ENCODE results near the gene PRRC2C. TPM values are rescaled to one million over a fixed set of nuclear protein-coding genes. Genes with fewer than 3 reads are reported as not detected.

PRRC2C gene
- polyA plus RNA-seq, 1 donor from 2014 or later = 42.4 TPM

DNA sequence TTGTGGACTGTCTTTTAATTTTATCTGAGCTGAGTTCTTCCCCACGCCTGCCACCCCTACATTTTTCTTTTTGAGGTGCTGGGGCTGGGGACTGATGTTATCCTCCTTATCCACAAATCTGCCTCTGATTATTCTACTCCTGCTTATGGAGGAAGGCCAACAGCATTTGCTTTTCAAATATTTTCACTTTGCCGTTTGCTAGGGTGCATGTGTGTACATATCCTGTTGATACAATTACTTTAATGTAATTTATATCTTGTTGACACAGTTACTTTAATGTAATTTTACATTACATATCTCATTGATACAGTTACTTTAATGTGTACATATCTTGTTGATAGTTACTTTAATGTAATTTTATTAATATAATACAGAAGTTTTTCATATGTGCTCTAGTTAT is 36.2 kb downstream of the PRRC2C start:
- Histone ChIP-seq H3F3A (ENCODE audit: insufficient read depth, low read length, poor library complexity, severe bottlenecking) (no peaks in the 10 kb centered on the region), H3K9me3 (ENCODE audit: low read length) (no peaks in the 10 kb centered on the region), H3K9ac (ENCODE audit: low read length) (no peak overlapping the region), H3K27me3 (ENCODE audit: insufficient read depth, low read depth, low read length) (no peaks in the 10 kb centered on the region), H4K20me1 (ENCODE audit: insufficient read depth) (no peaks in the 10 kb centered on the region), H3K36me3 (ENCODE audit: insufficient read depth, low read length) (peaks cover 16% of the 10 kb centered on the region), H3K9me2 (ENCODE audit: insufficient read depth, low read length) (no peaks in the 10 kb centered on the region), H3K27ac (ENCODE audit: low read length) (no peak overlapping the region), H3K4me2 (ENCODE audit: low read length) (no peak overlapping the region), H2AFZ (ENCODE audit: low read depth, low read length) (no peak overlapping the region), H3K79me2 (replicated peaks; ENCODE audit: insufficient read depth, low read length) (no peaks in the 10 kb centered on the region), H3K4me3 (ENCODE audit: low read length) (no peak overlapping the region)
- TF ChIP-seq EZH2 (IDR thresholded peaks at IDR 0.05; ENCODE audit: borderline replicate concordance, insufficient read depth, low read length, poor library complexity, severe bottlenecking) (no peak), RAD21 (conservative IDR thresholded peaks at IDR 0.05) (no peak), MXI1 (conservative IDR thresholded peaks at IDR 0.05; ENCODE audit: poor library complexity, severe bottlenecking) (no peak), SMC3 (conservative IDR thresholded peaks at IDR 0.05; ENCODE audit: poor library complexity) (no peak), TAF1 (IDR thresholded peaks at IDR 0.05; ENCODE audit: low read depth) (no peak), CTCF (IDR thresholded peaks at IDR 0.05; ENCODE audit: poor library complexity, severe bottlenecking) (no peak), POLR2AphosphoS5 (IDR thresholded peaks at IDR 0.05) (no peak), EP300 (conservative IDR thresholded peaks at IDR 0.05; ENCODE audit: poor library complexity, severe bottlenecking) (no peak)
- TF ChIP-seq, protein P1, sequence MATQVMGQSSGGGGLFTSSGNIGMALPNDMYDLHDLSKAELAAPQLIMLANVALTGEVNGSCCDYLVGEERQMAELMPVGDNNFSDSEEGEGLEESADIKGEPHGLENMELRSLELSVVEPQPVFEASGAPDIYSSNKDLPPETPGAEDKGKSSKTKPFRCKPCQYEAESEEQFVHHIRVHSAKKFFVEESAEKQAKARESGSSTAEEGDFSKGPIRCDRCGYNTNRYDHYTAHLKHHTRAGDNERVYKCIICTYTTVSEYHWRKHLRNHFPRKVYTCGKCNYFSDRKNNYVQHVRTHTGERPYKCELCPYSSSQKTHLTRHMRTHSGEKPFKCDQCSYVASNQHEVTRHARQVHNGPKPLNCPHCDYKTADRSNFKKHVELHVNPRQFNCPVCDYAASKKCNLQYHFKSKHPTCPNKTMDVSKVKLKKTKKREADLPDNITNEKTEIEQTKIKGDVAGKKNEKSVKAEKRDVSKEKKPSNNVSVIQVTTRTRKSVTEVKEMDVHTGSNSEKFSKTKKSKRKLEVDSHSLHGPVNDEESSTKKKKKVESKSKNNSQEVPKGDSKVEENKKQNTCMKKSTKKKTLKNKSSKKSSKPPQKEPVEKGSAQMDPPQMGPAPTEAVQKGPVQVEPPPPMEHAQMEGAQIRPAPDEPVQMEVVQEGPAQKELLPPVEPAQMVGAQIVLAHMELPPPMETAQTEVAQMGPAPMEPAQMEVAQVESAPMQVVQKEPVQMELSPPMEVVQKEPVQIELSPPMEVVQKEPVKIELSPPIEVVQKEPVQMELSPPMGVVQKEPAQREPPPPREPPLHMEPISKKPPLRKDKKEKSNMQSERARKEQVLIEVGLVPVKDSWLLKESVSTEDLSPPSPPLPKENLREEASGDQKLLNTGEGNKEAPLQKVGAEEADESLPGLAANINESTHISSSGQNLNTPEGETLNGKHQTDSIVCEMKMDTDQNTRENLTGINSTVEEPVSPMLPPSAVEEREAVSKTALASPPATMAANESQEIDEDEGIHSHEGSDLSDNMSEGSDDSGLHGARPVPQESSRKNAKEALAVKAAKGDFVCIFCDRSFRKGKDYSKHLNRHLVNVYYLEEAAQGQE (IDR thresholded peaks at IDR 0.05; ENCODE audit: borderline replicate concordance) = no peak

DNA sequence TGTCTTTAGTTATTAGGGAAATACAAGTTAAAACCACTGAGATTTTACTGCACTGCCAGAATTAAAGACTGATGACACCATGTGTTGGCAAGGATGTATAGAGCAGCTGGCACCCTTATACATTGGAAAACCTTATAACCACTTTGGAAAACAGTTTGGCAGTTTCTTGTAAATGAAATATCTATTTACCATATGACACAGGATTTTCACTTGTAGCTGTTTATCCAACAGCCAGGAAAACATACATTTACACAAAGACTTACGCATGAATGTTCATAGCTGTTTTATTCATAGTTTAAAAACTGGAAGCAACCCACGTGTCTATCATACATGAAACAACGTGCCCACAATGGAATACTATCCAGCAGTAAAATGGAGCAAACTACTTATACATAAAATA is 45.3 kb downstream of the PRRC2C start:
- no peak overlapping the region for H3K4me2 ChIP-seq (ENCODE audit: low read length)
- H3K9ac ChIP-seq (ENCODE audit: low read length) = no peak overlapping the region
- no peaks in the 10 kb centered on the region for H3K27me3 ChIP-seq (ENCODE audit: insufficient read depth, low read depth, low read length)
- H3K4me3 ChIP-seq (ENCODE audit: low read length) = no peak overlapping the region
- H4K20me1 ChIP-seq (ENCODE audit: insufficient read depth) = no peaks in the 10 kb centered on the region
- H3F3A ChIP-seq (ENCODE audit: insufficient read depth, low read length, poor library complexity, severe bottlenecking) = no peaks in the 10 kb centered on the region
- no peaks in the 10 kb centered on the region for H3K79me2 ChIP-seq (replicated peaks; ENCODE audit: insufficient read depth, low read length)
- H3K9me3 ChIP-seq (ENCODE audit: low read length) = no peaks in the 10 kb centered on the region
- no peaks in the 10 kb centered on the region for H3K9me2 ChIP-seq (ENCODE audit: insufficient read depth, low read length)
- H3K27ac ChIP-seq (ENCODE audit: low read length) = no peak overlapping the region
- no peak for TF ChIP-seq EP300 (conservative IDR thresholded peaks at IDR 0.05; ENCODE audit: poor library complexity, severe bottlenecking)
- TF ChIP-seq CTCF (IDR thresholded peaks at IDR 0.05; ENCODE audit: poor library complexity, severe bottlenecking) = no peak
- TF ChIP-seq EZH2 (IDR thresholded peaks at IDR 0.05; ENCODE audit: borderline replicate concordance, insufficient read depth, low read length, poor library complexity, severe bottlenecking) = no peak
- TF ChIP-seq SMC3 (conservative IDR thresholded peaks at IDR 0.05; ENCODE audit: poor library complexity) = no peak
- TF ChIP-seq, protein P1 (IDR thresholded peaks at IDR 0.05; ENCODE audit: borderline replicate concordance) = no peak
- no peak for TF ChIP-seq RAD21 (conservative IDR thresholded peaks at IDR 0.05)
- TF ChIP-seq MXI1 (conservative IDR thresholded peaks at IDR 0.05; ENCODE audit: poor library complexity, severe bottlenecking) = no peak
- TF ChIP-seq TAF1 (IDR thresholded peaks at IDR 0.05; ENCODE audit: low read depth) = no peak
- H2AFZ ChIP-seq (ENCODE audit: low read depth, low read length) = no peak overlapping the region
- peaks cover 6% of the 10 kb centered on the region for H3K36me3 ChIP-seq (ENCODE audit: insufficient read depth, low read length)
